IPS-NIHi7 (cell line): ENCODE results near the gene RUNX2.

ENCODE experiments used
- DNase-seq: peaks from one replicate; pipeline ENCODE4 v3.0.0; 2012; ENCODE audit warnings: mixed read lengths; ENCODE audit errors: extremely low spot score

Gene RUNX2

GRCh38 chr6:45514454-45515230 is 186.5 kb downstream of the RUNX2 start:
- DNase-seq = no peak

DNA sequence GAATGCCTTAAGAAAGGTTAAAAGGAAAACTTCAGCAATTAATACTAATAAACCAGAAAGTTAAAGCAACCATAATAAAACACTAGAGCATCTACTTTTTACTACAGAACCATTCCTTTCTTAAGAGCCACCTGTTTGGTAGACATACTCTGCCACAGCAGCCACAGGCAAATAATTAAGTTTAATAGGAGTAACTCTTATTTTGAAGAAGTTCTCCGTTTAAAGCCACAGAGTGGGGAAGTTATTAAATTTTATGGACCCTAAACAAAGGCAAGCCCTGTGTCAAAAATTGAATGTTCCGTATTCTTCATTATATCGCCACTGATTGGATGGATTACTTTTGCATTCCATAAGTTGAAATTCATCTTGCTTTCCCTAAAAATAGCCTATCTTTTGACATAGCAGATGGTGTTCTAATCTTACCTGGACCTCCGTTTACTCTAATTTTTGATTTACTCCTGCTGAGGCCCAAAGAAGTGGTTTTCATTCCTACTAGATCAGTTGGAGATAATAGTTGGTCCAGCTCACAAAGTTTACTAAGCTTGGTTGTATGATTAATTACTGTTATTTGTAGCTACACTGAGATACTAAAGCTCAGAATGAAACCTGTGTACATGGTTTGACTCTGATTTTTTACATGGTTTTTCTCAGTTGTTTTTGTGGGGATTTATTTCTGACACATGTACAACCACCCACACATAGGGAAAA is 190.0 kb downstream of the RUNX2 start:
- DNase-seq = no peak

- no peak for DNase-seq
Measured at GRCh38 chr6:45521226-45521625, 193.1 kb downstream of the RUNX2 start.

- DNase-seq = peak; percentile 32
Measured at GRCh38 chr6:45522486-45522885, 194.4 kb downstream of the RUNX2 start.

GRCh38 chr6:45527210-45527609 is 199.1 kb downstream of the RUNX2 start:
- no peak for DNase-seq

DNA sequence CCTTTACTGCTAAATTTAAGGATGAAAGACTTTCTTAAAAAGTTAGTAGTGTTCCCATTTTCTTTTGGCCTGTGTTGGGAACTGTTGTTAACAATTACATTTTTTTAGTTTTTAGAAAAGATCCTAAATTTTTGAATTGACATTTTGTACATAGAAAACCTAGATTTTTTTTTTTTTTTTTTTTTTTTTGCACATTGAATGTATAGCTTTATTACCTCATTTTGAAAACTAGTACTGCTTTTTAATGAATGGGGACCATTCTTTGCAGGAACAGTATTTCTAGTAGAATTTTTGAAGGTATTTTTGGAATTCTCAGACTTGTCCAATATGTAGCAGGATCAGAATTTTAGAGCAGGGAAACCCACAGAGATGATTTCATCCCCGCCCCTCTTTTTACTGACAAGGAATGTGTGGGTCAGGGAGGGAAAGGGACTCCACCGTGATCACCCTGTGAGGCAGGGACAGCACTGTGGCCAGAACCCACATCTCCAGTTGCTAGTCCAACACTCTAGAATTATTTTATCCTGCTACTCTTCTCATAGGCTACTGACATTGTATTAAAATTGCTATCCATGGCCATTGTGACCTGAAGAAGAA is 204.0 kb downstream of the RUNX2 start:
- no peak for DNase-seq

DNA sequence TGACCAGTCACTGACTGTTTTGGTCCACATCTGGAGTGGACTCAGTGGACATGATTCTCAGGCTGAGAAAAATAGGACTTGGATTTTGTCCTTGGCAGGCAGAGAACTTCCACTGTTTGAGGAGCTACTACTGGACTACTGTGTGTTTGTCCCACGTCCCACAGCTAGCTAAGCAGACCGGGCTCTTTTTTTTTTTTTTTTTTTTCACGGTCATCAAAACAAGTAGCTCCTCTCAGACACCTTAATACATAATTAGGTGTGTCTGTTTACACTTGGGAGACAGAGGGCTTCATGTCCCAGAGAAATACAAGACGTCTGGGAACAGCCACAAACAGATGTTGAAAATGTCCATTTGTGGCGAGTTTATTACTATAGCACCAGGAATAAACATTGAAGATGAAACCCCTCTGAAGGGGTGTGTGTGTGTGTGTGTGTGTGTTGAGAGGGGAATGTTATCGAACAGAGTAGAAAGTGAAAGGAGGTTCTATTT is 204.6 kb downstream of the RUNX2 start:
- DNase-seq = no peak

DNA sequence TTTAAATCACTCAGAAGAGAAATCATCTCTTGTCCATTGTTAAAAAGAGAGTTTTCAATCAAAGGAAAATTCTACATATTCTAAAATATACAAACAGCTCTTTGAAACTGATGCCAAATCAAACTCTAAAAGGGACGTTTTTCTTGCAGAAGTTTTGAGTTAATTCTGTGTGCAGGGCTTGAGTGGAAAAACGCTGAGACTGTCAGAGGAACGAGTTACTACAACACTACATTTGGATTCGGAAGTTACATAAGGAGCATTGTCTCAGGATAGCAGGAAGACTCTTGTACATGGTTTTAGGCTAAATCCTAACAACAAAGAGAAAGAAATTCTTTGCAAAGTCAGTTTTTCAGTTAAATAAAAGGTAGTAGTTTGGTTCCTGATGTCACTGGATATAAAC is 205.3 kb downstream of the RUNX2 start:
- DNase-seq = no peak

GRCh38 chr6:45535933-45536332 is 207.8 kb downstream of the RUNX2 start:
- DNase-seq = no peak

- DNase-seq = no peak
Measured at GRCh38 chr6:45537539-45537938, 209.4 kb downstream of the RUNX2 start.

DNA sequence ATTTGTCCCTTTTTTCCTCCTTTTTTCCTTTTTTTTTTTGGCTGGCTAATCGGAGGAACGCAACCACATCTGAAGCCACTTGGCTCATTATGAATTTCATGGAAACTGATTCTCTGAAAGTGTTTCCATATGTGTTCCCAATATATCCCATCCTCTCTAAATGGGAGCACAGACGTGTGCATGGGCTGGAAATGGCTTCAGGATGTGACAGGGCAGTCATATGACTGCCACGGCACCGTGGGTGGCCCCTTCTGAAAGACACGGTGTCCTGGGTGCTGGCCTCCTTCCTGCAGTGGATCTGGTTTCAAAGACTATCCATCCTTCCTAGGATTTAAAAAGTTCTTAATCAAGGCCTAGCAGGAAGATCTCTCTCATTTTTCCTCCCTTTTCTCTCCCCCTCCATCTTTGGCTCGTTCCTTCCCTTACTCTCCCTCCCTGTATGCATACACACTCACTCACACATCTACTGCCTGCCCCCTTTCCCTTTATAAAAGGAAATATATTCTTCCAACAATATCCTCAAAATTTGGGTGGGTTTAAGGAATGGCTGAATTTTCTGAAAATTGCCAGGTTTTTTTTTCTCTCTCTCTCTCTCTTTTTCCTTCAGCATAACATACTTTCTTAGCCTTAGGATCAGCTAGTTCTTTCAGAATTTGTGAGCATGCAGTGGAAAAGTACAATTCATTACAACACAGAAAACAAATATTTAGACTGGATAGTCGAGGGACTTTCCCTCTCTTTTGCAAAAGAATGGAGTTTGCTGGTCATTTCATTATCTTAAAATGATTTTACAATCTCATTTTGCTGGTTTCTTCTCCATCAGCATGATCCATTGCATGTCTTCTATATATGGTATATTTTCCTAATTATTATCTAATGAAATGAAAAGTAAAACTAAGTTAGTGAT is 210.8 kb downstream of the RUNX2 start:
- DNase-seq = no peak

DNA sequence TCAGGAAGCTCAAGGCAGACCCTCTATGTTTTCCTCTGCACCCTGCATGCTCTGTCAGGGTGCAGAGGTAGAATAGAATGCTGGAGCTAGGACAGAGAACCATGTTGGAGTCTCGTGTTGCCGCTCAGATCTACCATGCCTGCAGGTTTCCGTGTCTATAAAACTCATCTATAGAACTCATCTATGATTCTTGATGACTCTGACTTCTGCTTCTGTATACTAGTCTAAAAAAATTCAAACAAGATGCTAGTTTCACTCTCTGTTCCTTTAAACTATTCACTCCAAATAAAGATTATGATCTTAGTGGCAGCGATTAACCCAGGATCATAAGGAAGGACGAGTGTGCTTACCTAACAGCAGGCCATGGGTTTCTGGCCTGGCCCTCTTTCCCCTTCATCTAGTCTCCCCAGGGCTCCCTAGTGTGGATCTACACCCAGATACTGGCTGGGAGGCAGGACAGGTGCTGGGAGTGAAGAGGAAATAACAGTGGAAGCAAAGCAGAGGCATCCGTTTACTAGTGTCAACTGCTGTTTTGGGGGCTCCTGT is 212.3 kb downstream of the RUNX2 start:
- no peak for DNase-seq

DNA sequence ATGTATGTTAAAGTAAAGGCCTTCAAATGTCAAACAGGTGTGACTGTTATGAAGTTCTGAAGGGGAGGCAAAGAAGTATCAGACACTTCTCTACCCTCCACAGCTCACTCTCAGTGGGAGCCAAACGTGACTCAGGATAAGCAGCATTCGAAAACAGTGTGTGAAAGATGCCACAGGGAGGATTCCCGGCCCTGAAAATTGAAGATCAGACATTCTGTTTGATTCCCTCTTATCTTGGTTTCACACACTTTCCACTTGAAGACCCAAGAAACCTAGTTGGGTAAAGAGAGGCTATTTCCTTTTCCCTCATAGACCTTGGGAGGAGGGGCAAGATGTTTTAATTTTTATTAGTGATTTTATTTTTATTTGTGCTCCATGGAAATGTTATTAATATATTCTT is 213.8 kb downstream of the RUNX2 start:
- DNase-seq = no peak

GRCh38 chr6:45543298-45544235 is 215.4 kb downstream of the RUNX2 start:
- DNase-seq = no peak

DNA sequence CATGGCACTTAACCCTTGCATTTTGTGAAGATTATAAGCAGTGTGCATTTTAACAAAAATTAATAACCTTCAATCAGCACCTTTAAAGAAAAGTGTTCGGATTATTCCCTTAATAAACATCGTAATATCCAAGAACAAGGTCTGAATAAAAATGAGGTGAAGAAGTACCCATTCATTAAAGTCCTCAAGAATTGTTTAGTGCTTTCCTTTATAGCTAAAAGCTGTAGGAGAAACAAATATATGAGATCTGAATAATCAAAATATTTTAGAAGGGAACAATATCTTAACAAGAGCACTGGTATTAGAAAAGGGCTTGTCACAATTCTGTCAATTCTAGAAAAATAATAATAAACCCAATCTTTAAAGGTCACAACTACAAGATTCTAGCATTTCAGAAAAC is 217.3 kb downstream of the RUNX2 start:
- DNase-seq = no peak

- no peak for DNase-seq
Measured at GRCh38 chr6:45548657-45549515, 220.8 kb downstream of the RUNX2 start.

- DNase-seq = no peak
Measured at GRCh38 chr6:45552536-45552935, 224.4 kb downstream of the RUNX2 start.

- no peak for DNase-seq
Measured at GRCh38 chr6:45553730-45554344, 225.7 kb downstream of the RUNX2 start.

DNA sequence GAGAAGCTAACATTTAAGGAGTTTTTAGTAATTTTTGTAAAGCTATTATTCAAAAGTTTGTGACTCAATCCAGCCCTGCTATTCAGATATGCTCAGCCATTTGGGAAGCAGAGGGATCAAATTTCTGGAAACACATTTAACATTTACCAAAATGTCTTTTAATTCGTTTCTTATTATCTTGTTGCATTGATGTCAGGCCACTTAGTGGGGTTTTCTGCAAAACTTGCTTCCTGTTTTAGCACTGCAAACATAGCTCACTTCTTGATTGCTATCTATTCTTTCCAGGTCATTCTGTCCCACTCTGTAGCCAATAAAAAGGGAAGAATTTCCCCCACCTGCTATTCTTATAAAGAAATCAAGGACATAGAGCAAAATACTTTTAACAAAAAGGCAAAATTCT is 226.5 kb downstream of the RUNX2 start:
- DNase-seq = no peak
